GM12878 (cell line): Measurements from ENCODE around the gene GRIN2C. TPM values are rescaled to one million over a fixed set of nuclear protein-coding genes. Genes with fewer than 3 reads are reported as not detected.

Experiments
- ATAC-seq: fragments of 200-7000 bp; cut with Tn5 transposase; 3 replicates; pipeline ENCODE4 v1.9.1; 2020; ENCODE audit warnings: mild to moderate bottlenecking, moderate library complexity
- BruUV-seq: library from RNA; stranded (reverse); fragments of 400-500 nt; replicated peaks from 2 replicates; lab custom pipeline; 2021; lab: Mats Ljungman, UMichigan
- CTCF ChIA-PET: fragments of 300-600 bp; sonication (Branson Sonifier 250); formaldehyde crosslinking; extraction: SDS; loops from one replicate; lab custom pipeline; 2021; ENCODE audit warnings: inconsistent platforms; lab: Yijun Ruan, JAX
- POLR2A ChIA-PET: fragments of 350-600 bp; formaldehyde crosslinking; extraction: SDS; loops from one replicate; lab custom pipeline; 2021; ENCODE audit warnings: inconsistent platforms; lab: Charles Lee
- RAD21 ChIA-PET: fragments of 300-600 bp; sonication (Branson Sonifier 250); formaldehyde crosslinking; loops from one replicate; lab custom pipeline; 2023; ENCODE audit warnings: antibody characterized with exemption; ENCODE audit not compliant: unreplicated experiment; lab: Charles Lee
- SMC1A ChIA-PET: fragments of 300-600 bp; sonication (Branson Sonifier 250); formaldehyde crosslinking; loops from one replicate; lab custom pipeline; 2023; ENCODE audit not compliant: unreplicated experiment, uncharacterized antibody; lab: Charles Lee
- DNase-seq: peaks from one replicate; pipeline ENCODE4 v3.0.0-alpha.2; 2011; ENCODE audit warnings: low read depth, low spot score
- FAIRE-seq: peaks from 3 replicates; lab custom pipeline; 2011; peaks lifted over from hg19 to GRCh38; lab: Jason Lieb, UNC
- H2AFZ ChIP-seq: 2 replicates; pipeline ENCODE4 v1.6.0; 2011; ENCODE audit warnings: low read depth, low read length, control low read depth; ENCODE audit not compliant: control insufficient read depth
- H3K27ac ChIP-seq: 2 replicates; pipeline ENCODE4 v1.5.1; 2011; ENCODE audit warnings: control low read depth; ENCODE audit not compliant: control insufficient read depth, insufficient read depth
- H3K27me3 ChIP-seq, 2 experiments: replicated peaks in 1 of 2; 2 replicates each; pipeline versions ENCODE4 v1.6.0 to v1.6.1; 2011; ENCODE audit warnings: low read length in 1 of 2; ENCODE audit not compliant: control insufficient read depth in 2 of 2, insufficient read depth in 2 of 2
- H3K36me3 ChIP-seq, 2 experiments: 2 replicates each; pipeline ENCODE4 v1.5.1; 2011; ENCODE audit warnings: low read length in 1 of 2; ENCODE audit not compliant: control insufficient read depth in 2 of 2, insufficient read depth in 2 of 2
- H3K4me1 ChIP-seq: 2 replicates; pipeline ENCODE4 v1.6.1; 2011; ENCODE audit warnings: mild to moderate bottlenecking, low read length, moderate library complexity, mixed read lengths; ENCODE audit not compliant: control insufficient read depth, insufficient read depth
- H3K4me2 ChIP-seq: 2 replicates; pipeline ENCODE4 v1.6.0; 2011; ENCODE audit warnings: control low read depth; ENCODE audit not compliant: control insufficient read depth, insufficient read depth
- H3K4me3 ChIP-seq: fragments of 200-600 bp; sonication (generic); 2 replicates; pipeline ENCODE4 v1.5.1; 2016
- H3K79me2 ChIP-seq: 2 replicates; pipeline ENCODE4 v1.6.0; 2011; ENCODE audit warnings: low read length; ENCODE audit not compliant: control insufficient read depth, insufficient read depth
- H3K9ac ChIP-seq: 2 replicates; pipeline ENCODE4 v1.8.0; 2011; ENCODE audit warnings: low read length, control low read depth, mixed read lengths; ENCODE audit not compliant: control insufficient read depth, insufficient read depth
- H3K9me3 ChIP-seq: replicated peaks from 3 replicates; pipeline ENCODE4 v1.5.1; 2011; ENCODE audit warnings: mild to moderate bottlenecking, low read length; ENCODE audit not compliant: control insufficient read depth, insufficient read depth
- H4K20me1 ChIP-seq: 2 replicates; pipeline ENCODE4 v1.6.0; 2011; ENCODE audit not compliant: control insufficient read depth, insufficient read depth
- BCL11A ChIP-seq: IDR thresholded peaks from 2 replicates; pipeline ENCODE4 v1.6.1; 2011; ENCODE audit warnings: low read depth, low read length
- BCLAF1 ChIP-seq: fragments of 450-650 bp; IDR thresholded peaks from 2 replicates; pipeline ENCODE4 v1.6.1; 2017; ENCODE audit warnings: antibody characterized with exemption, mild to moderate bottlenecking, moderate library complexity
- HDGF ChIP-seq: fragments of 450-650 bp; IDR thresholded peaks from 2 replicates; pipeline ENCODE4 v1.6.1; 2016; ENCODE audit warnings: antibody characterized with exemption
- IRF3 ChIP-seq: fragments of 450-650 bp; IDR thresholded peaks from 2 replicates; pipeline ENCODE4 v1.6.1; 2014; ENCODE audit warnings: mild to moderate bottlenecking
- KLF5 ChIP-seq: fragments of 450-650 bp; IDR thresholded peaks from 2 replicates; pipeline ENCODE4 v1.6.1; 2014; ENCODE audit warnings: mild to moderate bottlenecking; ENCODE audit not compliant: partially characterized antibody
- MTA3 ChIP-seq: IDR thresholded peaks from 2 replicates; pipeline ENCODE4 v1.6.1; 2012; ENCODE audit warnings: low read length, inconsistent platforms, borderline replicate concordance
- POLR2A ChIP-seq: IDR thresholded peaks from 2 replicates; pipeline ENCODE4 v1.6.1; 2011; ENCODE audit warnings: low read depth, mild to moderate bottlenecking, low read length
- POLR2AphosphoS5 ChIP-seq: IDR thresholded peaks from 2 replicates; pipeline ENCODE4 v1.6.1; 2011; ENCODE audit warnings: mild to moderate bottlenecking, low read length, inconsistent platforms
- SPI1 ChIP-seq: IDR thresholded peaks from 2 replicates; pipeline ENCODE4 v1.6.1; 2011; ENCODE audit warnings: low read depth, mild to moderate bottlenecking, low read length, moderate library complexity, borderline replicate concordance; ENCODE audit not compliant: insufficient read depth
- SREBF2 ChIP-seq: IDR thresholded peaks from 2 replicates; pipeline ENCODE4 v1.6.1; 2012; ENCODE audit warnings: mild to moderate bottlenecking, low read length
- TAF1 ChIP-seq: IDR thresholded peaks from 2 replicates; pipeline ENCODE4 v1.6.1; 2011; ENCODE audit warnings: mild to moderate bottlenecking, low read depth, low read length, borderline replicate concordance
- ZSCAN29 ChIP-seq: fragments of 450-650 bp; IDR thresholded peaks from 2 replicates; pipeline ENCODE4 v1.6.1; 2017; ENCODE audit warnings: mild to moderate bottlenecking, moderate library complexity
- WGBS: methylation state at CpG from one replicate; pipeline ENCODE4 v1.1.6; 2016; ENCODE audit warnings: low lambda C conversion rate; ENCODE audit not compliant: insufficient replicate concordance, insufficient coverage; ENCODE audit errors: missing lambda C conversion rate; 5-methylcytosine and 5-hydroxymethylcytosine counted together
- in situ Hi-C: fragments of 300-500 bp; cut with MboI; formaldehyde crosslinking; loops from 9 replicates; pipeline ENCODE4 v1.14.3; 2018; ENCODE audit warnings: mixed read lengths
- intact Hi-C: fragments of 100-400 bp; cut with micrococcal nuclease; formaldehyde crosslinking; loops from one replicate; pipeline ENCODE4 v1.14.2; 2022; ENCODE audit not compliant: unreplicated experiment
- polyA plus RNA-seq, 11 experiments: library from polyadenylated mRNA; depleted of rRNA in 4 of 11; unstranded in 6 of 11; stranded (reverse) in 5 of 11; fragments of >200 nt; fragmentation: Nextera tagmentation in 4 of 11; fragmentation: Illumina TruSeq in 1 of 11; extraction: Ambion mirVana in 4 of 11; extraction: Trizol in 1 of 11; gene quantifications; 1 replicate in 1 of 11; 2 replicates in 10 of 11; pipeline versions ENCODE4 v1.2.1 to v1.2.3, GENCODE V29; 2011 to 2016; ENCODE audit warnings: inconsistent platforms in 2 of 11, missing spikeins in 2 of 11, low read depth in 1 of 11
- total RNA-seq, 4 experiments: library from RNA; depleted of rRNA in 3 of 4; stranded (reverse); fragments of >200 nt in 3 of 4; fragmentation: Illumina TruSeq in 1 of 4; extraction: Trizol in 1 of 4; gene quantifications; 2 replicates each; pipeline versions ENCODE4 v1.2.1 to v1.2.3, GENCODE V29; 2013 to 2021
- TF ChIP-seq, protein P1 (sequence below): IDR thresholded peaks from 2 replicates; pipeline ENCODE4 v1.6.1; 2011; ENCODE audit warnings: low read depth, mild to moderate bottlenecking, low read length, moderate library complexity, borderline replicate concordance; ENCODE audit errors: extremely low read depth

The GRIN2C gene
- total and polyA plus RNA-seq, 10 of the 15 experiments (the other 5 are each of a cell fraction or from before 2014, with no cell fraction given), result 0.01 to 0.20 (median 0.11) TPM; not detected in 2

DNA sequence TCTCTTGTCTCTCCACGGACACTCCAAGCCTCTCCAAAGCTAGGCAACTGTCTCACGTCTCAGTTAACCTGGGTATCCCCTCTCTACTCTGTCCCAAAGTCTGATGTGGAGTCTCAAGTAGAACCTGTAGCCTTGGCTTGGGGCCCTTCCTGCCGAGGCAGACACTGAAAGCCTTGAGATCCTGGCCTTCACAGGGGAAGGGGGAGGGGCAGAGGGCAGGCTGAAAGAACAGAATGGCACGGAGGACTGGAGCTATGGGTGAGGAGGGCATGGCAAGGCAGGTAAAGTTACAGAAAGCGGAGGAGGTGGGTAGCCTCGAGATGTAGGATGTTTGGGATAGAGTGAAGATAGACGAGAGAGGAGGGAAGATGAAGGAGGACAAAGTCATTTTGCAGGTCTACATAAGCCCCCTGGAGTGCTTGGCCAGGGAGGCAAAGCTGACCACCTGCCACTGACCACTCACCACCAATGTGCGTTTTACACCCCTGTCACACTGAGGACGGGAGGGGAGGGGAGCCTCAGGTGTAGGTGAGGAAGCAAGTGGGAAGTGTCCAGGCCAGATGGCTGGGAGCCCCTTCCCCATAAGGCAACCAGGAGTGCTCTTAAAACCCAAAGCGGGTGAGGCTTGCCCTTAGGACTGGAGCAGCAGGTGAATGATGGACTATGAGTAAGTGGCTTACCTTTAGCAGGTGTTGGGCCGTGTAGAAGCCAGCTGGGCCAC is 11.8 kb upstream of the GRIN2C start:
- intact Hi-C loops, result no loop called here
- Histone ChIP-seq H3K79me2 (peaks cover 16% of the 10 kb centered on the region), H3K4me1 (peaks cover 14% of the 10 kb centered on the region), H3K4me2 (peak overlapping the region; percentile 98), H3K9me3 (no peaks in the 10 kb centered on the region), H3K4me3 (peak overlapping the region; percentile 67; the same call in 1 of the 2 replicates), H3K27me3 (no peaks in the 10 kb centered on the region), H4K20me1 (no peaks in the 10 kb centered on the region), H3K9ac (peak overlapping the region; percentile 81), H3K36me3 (no peaks in the 10 kb centered on the region; a peak in 2 of 4 replicates), H2AFZ (no peak overlapping the region), H3K27ac (peak overlapping the region; percentile 78)
- WGBS, result 76% methylated on average over 11 of the region's 11 CpGs
- ChIA-PET RAD21 (interaction anchor here (0.9 to 3.2 kb wide), 4 partner anchors 90 to 243 kb away, joined by 3 to 24 read pairs (median 5); no protein-coding TSS in a partner anchor), POLR2A (interaction anchor here (1.2 to 1.9 kb wide), 3 partner anchors 112 to 132 kb away, joined by 3 to 5 read pairs (median 4); no protein-coding TSS in a partner anchor), SMC1A (interaction anchor here (1.1 kb wide), 1 partner anchor 89 kb away, joined by 3 read pairs; no protein-coding TSS in a partner anchor), CTCF (interaction anchor here (1.0 to 4.5 kb wide), 5 partner anchors 10 to 135 kb away, joined by 3 to 20 read pairs (median 8); no protein-coding TSS in a partner anchor)
- FAIRE-seq (no peak), ATAC-seq (no peak), DNase-seq (no peak)
- BruUV-seq, result no TSS peak
- in situ Hi-C loops, result no loop called here
- no peak for TF ChIP-seq TAF1
- TF ChIP-seq KLF5, result no peak
- no peak for TF ChIP-seq ZSCAN29
- TF ChIP-seq SREBF2, result no peak
- TF ChIP-seq MTA3, result no peak
- TF ChIP-seq, protein P1, sequence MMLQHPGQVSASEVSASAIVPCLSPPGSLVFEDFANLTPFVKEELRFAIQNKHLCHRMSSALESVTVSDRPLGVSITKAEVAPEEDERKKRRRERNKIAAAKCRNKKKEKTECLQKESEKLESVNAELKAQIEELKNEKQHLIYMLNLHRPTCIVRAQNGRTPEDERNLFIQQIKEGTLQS, result no peak
- TF ChIP-seq SPI1, result no peak
- TF ChIP-seq IRF3, result no peak
- TF ChIP-seq BCL11A, result no peak
- TF ChIP-seq HDGF, result no peak
- no peak for TF ChIP-seq BCLAF1
- TF ChIP-seq POLR2AphosphoS5, result no peak
- no peak for TF ChIP-seq POLR2A
